Pancreas (tissue), 10 donors: ENCODE data around the gene SOX1. TPM values are rescaled to one million over a fixed set of nuclear protein-coding genes. Genes with fewer than 3 reads are reported as not detected.

Experiments
- ATAC-seq, 4 donors: fragments of 200-7000 bp; cut with Tn5 transposase; one replicate each; pipeline versions ENCODE4 v1.8.0 to v1.9.1; 2020; ENCODE audit warnings: mild to moderate bottlenecking in 4 of 4, moderate library complexity in 4 of 4
- DNase-seq, 6 donors: peaks; one replicate each; pipeline ENCODE4 v3.0.0-alpha.2; 2020
- FAIRE-seq: peaks from 2 replicates; lab custom pipeline; 2012; peaks lifted over from hg19 to GRCh38; lab: Jason Lieb, UNC
- H3K27ac ChIP-seq, 4 donors: fragments of 200-600 bp; sonication (generic); 1 replicate in 3 of 4; 2 replicates in 1 of 4; pipeline versions ENCODE4 v1.5.0 to v1.8.0; 2020
- H3K27me3 ChIP-seq, 4 donors: fragments of 200-600 bp; one replicate each; pipeline ENCODE4 v1.8.0; 2021
- H3K36me3 ChIP-seq, 3 donors: fragments of 200-600 bp; sonication (generic) in 1 of 3; one replicate each; pipeline versions ENCODE4 v1.5.0 to v1.8.0; 2020 to 2021
- H3K4me1 ChIP-seq, 3 donors: fragments of 200-600 bp; one replicate each; pipeline ENCODE4 v1.8.0; 2021
- H3K4me3 ChIP-seq, 4 donors: fragments of 200-600 bp; sonication (generic) in 2 of 4; one replicate each; pipeline versions ENCODE4 v1.5.0 to v1.8.0; 2020 to 2021
- H3K9me3 ChIP-seq, 4 donors: fragments of 200-600 bp; one replicate each; pipeline ENCODE4 v1.8.0; 2021
- CTCF ChIP-seq, 4 donors: fragments of 200-600 bp; sonication (generic) in 3 of 4; IDR thresholded peaks; one replicate each; pipeline versions ENCODE4 v1.5.0 to v1.8.0; 2021; ENCODE audit warnings: antibody characterized with exemption in 4 of 4
- WGBS, 2 donors: extraction: QIAGEN DNeasy Blood & Tissue Kit; methylation state at CpG; one replicate each; pipeline ENCODE4 v1.1.7; 2013; 5-methylcytosine and 5-hydroxymethylcytosine counted together
- intact Hi-C, 3 donors: fragments of 100-400 bp; cut with DNase I; formaldehyde crosslinking; loops; one replicate each; pipeline versions ENCODE4 v1.11.1 to v1.14.2; 2022
- polyA plus RNA-seq, 2 donors: library from polyadenylated mRNA; stranded (reverse); fragments of 200-250 nt; gene quantifications; one replicate each; pipeline ENCODE4 v1.2.3, GENCODE V29; 2013
- total RNA-seq, 6 donors: library from RNA; stranded (reverse); fragmentation: NEBNext Ultra II Directional in 4 of 6; extraction: Animal tissue kit (Norgen Biotek cat#: 25700) in 4 of 6; gene quantifications; one replicate each; pipeline versions ENCODE4 v1.2.1 to v1.2.4, GENCODE V29; 2021 to 2023
- donor health status: healthy with polysubstance abuse.
- donor health status: DM: no; HTN: no; CAD: no; lungs with moderate emphysema.
- donor health status: DM: no; HTN: no; CAD: no.
- donor health status: control.
- donor health status: control.
- donor health status: Bipolar disorder and iron deficiency.
- donor health status: DM: yes; HTN: yes; CAD: no.
- donor health status: DM: no; HTN: no; CAD: no.
- donor health status: DM: no; HTN: no; CAD: no.
- donor health status: DM: yes; HTN: yes; CAD: no.

The SOX1 gene
- total and polyA plus RNA-seq, 8 donors: not detected

DNA sequence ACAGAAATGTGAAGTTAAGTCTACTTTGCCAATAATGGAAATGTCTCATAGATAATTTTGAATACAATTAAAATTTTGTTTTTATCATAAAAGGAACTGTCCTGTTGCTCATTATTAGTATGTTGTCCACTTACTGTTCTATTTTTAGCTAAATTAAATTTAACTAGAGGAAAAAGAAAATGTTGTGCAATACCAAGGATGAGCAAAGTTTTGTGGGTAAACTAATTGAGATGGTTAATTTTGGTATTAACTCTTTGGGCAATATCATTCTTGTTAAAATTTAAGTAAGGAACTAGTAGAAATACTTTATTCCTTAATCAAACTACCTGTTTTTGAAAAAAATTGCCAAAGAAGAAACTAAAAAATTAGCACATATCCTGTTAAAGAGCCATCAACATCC, 43.5 kb downstream of the SOX1 start:
- ATAC-seq: no peak
- no peak overlapping the region for H3K27ac ChIP-seq
- H3K4me1 ChIP-seq: no peaks in the 10 kb centered on the region
- intact Hi-C loops: no loop called here
- no peak overlapping the region for H3K4me3 ChIP-seq
- peaks cover 0 to 35% (median 2%) of the 10 kb centered on the region in 4 donors for H3K27me3 ChIP-seq
- no peak for TF ChIP-seq CTCF (IDR thresholded peaks at IDR 0.05)
- H3K9me3 ChIP-seq: no peaks in the 10 kb centered on the region
- H3K36me3 ChIP-seq: no peaks in the 10 kb centered on the region
- no peak for FAIRE-seq
- no peak for DNase-seq

GRCh38 chr13:112111239-112111857, 44.4 kb downstream of the SOX1 start:
- WGBS, 2 donors: 26 to 29% methylated on average over 10 of the region's 10 CpGs
- no peak for FAIRE-seq

GRCh38 chr13:112112534-112113276, 45.8 kb downstream of the SOX1 start:
- H3K27me3 ChIP-seq: peaks cover 0 to 18% (median 0%) of the 10 kb centered on the region in 4 donors
- ATAC-seq: no peak
- intact Hi-C loops: no loop called here

More at GRCh38 chr13:112111239-112111857, 44.4 kb downstream of the SOX1 start:
- Histone ChIP-seq H3K4me3 (no peak overlapping the region), H3K36me3 (no peaks in the 10 kb centered on the region), H3K4me1 (no peaks in the 10 kb centered on the region), H3K27me3 (peaks cover 0 to 30% (median 2%) of the 10 kb centered on the region in 4 donors), H3K27ac (no peak overlapping the region), H3K9me3 (no peaks in the 10 kb centered on the region)
- intact Hi-C loops: no loop called here
- ATAC-seq (no peak), DNase-seq (no peak)
- TF ChIP-seq CTCF (IDR thresholded peaks at IDR 0.05): no peak

GRCh38 chr13:112113348-112113747, 46.4 kb downstream of the SOX1 start:
- ATAC-seq (no peak), FAIRE-seq (peak; percentile 64), DNase-seq (no peak)
- no peak overlapping the region for H3K4me3 ChIP-seq
- H3K36me3 ChIP-seq: no peaks in the 10 kb centered on the region
- H3K27me3 ChIP-seq: peaks cover 0 to 17% (median 0%) of the 10 kb centered on the region in 4 donors
- WGBS, 2 donors: 57 to 69% methylated on average over 7 of the region's 7 CpGs
- no peaks in the 10 kb centered on the region for H3K9me3 ChIP-seq
- no peak overlapping the region for H3K27ac ChIP-seq
- no peak for TF ChIP-seq CTCF (IDR thresholded peaks at IDR 0.05)
- no peaks in the 10 kb centered on the region for H3K4me1 ChIP-seq
- intact Hi-C loops: no loop called here

More at GRCh38 chr13:112112534-112113276, 45.8 kb downstream of the SOX1 start:
- no peaks in the 10 kb centered on the region for H3K4me1 ChIP-seq
- no peaks in the 10 kb centered on the region for H3K36me3 ChIP-seq
- no peak overlapping the region for H3K27ac ChIP-seq
- 63 to 77% methylated on average over 15 of the region's 15 CpGs for WGBS, 2 donors
- DNase-seq: no peak
- no peak for FAIRE-seq
- no peaks in the 10 kb centered on the region for H3K9me3 ChIP-seq
- TF ChIP-seq CTCF (IDR thresholded peaks at IDR 0.05): no peak
- no peak overlapping the region for H3K4me3 ChIP-seq

- no peaks in the 10 kb centered on the region for H3K36me3 ChIP-seq
- FAIRE-seq: no peak
- H3K27me3 ChIP-seq: peaks cover 0 to 17% (median 0%) of the 10 kb centered on the region in 4 donors
- WGBS, 2 donors: 56 to 63% methylated on average over 4 of the region's 4 CpGs
- no peak for ATAC-seq
- DNase-seq: no peak
- intact Hi-C loops: no loop called here
- H3K27ac ChIP-seq: no peak overlapping the region
- H3K9me3 ChIP-seq: no peaks in the 10 kb centered on the region
- H3K4me3 ChIP-seq: no peak overlapping the region
- H3K4me1 ChIP-seq: no peaks in the 10 kb centered on the region
- TF ChIP-seq CTCF (IDR thresholded peaks at IDR 0.05): no peak
These were observed 46.9 kb downstream of the SOX1 start for GRCh38 chr13:112113851-112114250.
